HepG2 (cell line): ENCODE data around the gene SEZ6. TPM values are rescaled to one million over a fixed set of nuclear protein-coding genes. Genes with fewer than 3 reads are reported as not detected.
A peak's percentile ranks its signal among the peaks of the same experiment; 100 is the strongest.

Experiments
- ATF7 ChIP-seq, 2 experiments: fragments of 450-650 bp in 1 of 2; sonication (generic) in 1 of 2; formaldehyde crosslinking in 1 of 2; IDR thresholded peaks; 2 replicates each; pipeline versions ENCODE4 v1.4.0 to v1.6.1; 2016 to 2020; ENCODE audit warnings: antibody characterized with exemption in 1 of 2, mild to moderate bottlenecking in 1 of 2, missing genetic modification reagents in 1 of 2
- CEBPG ChIP-seq: IDR thresholded peaks from 2 replicates; pipeline ENCODE4 v1.6.1; 2016
- GPN1 ChIP-seq: sonication (generic); formaldehyde crosslinking; IDR thresholded peaks from 2 replicates; pipeline ENCODE4 v1.5.1; 2020; ENCODE audit warnings: missing genetic modification reagents, borderline replicate concordance
- JUNB ChIP-seq: sonication (generic); formaldehyde crosslinking; IDR thresholded peaks from 2 replicates; pipeline ENCODE4 v1.8.0; 2022; ENCODE audit warnings: missing genetic modification reagents, mild to moderate bottlenecking, borderline replicate concordance
- KDM5B ChIP-seq: sonication (generic); formaldehyde crosslinking; IDR thresholded peaks from 2 replicates; pipeline ENCODE4 v1.4.0; 2020; ENCODE audit warnings: missing genetic modification reagents, mild to moderate bottlenecking, borderline replicate concordance
- MYC ChIP-seq: sonication (generic); formaldehyde crosslinking; IDR thresholded peaks from 2 replicates; pipeline ENCODE4 v1.9.0; 2021; ENCODE audit warnings: missing genetic modification reagents, borderline replicate concordance
- RNF2 ChIP-seq: fragments of 450-650 bp; conservative IDR thresholded peaks from 2 replicates; pipeline ENCODE4 v1.6.1; 2016; ENCODE audit warnings: low read depth
- SOX13 ChIP-seq, 3 experiments: fragments of 450-650 bp in 1 of 3; sonication (generic) in 1 of 3; formaldehyde crosslinking in 1 of 3; IDR thresholded peaks in 2 of 3; conservative IDR thresholded peaks in 1 of 3; 2 replicates each; pipeline versions ENCODE4 v1.5.0 to v1.6.1; 2016 to 2020; ENCODE audit warnings: antibody characterized with exemption in 1 of 3, mild to moderate bottlenecking in 1 of 3, missing compliant biosample characterization in 1 of 3, missing genetic modification reagents in 1 of 3, moderate library complexity in 1 of 3
- ZBTB26 ChIP-seq: IDR thresholded peaks from 2 replicates; pipeline ENCODE4 v1.6.1; 2016; ENCODE audit warnings: missing compliant biosample characterization, missing genetic modification reagents, borderline replicate concordance
- ZNF251 ChIP-seq: sonication (generic); formaldehyde crosslinking; IDR thresholded peaks from 2 replicates; pipeline ENCODE4 v1.9.0; 2021; ENCODE audit warnings: mild to moderate bottlenecking, missing genetic modification reagents
- ZNF318 ChIP-seq: sonication (generic); formaldehyde crosslinking; IDR thresholded peaks from 2 replicates; pipeline ENCODE4 v1.4.0; 2020; ENCODE audit warnings: mild to moderate bottlenecking, missing genetic modification reagents
- ZNF670 ChIP-seq: sonication (generic); formaldehyde crosslinking; IDR thresholded peaks from 2 replicates; pipeline ENCODE4 v1.8.0; 2022; ENCODE audit warnings: mild to moderate bottlenecking, missing genetic modification reagents, borderline replicate concordance
- polyA plus RNA-seq, 8 experiments: library from polyadenylated mRNA; depleted of rRNA in 3 of 8; stranded (reverse) in 7 of 8; unstranded in 1 of 8; fragments of >200 nt; fragmentation: Illumina TruSeq in 4 of 8; extraction: Trizol in 4 of 8; gene quantifications; 2 replicates each; pipeline versions ENCODE4 v1.2.1 to v1.2.3, GENCODE V29; 2011 to 2016; ENCODE audit warnings: low read depth in 4 of 8, missing spikeins in 1 of 8, mixed read lengths in 1 of 8; ENCODE audit not compliant: insufficient read depth in 1 of 8
- total RNA-seq, 5 experiments: library from RNA; depleted of rRNA; stranded (reverse); fragments of >200 nt; fragmentation: Illumina TruSeq; extraction: Trizol; gene quantifications; 2 replicates each; pipeline ENCODE4 v1.2.3, GENCODE V29; 2016; ENCODE audit warnings: low read depth in 1 of 5
- TF ChIP-seq, protein P1 (sequence below): sonication (generic); formaldehyde crosslinking; IDR thresholded peaks from 2 replicates; pipeline ENCODE4 v1.4.0; 2020; ENCODE audit warnings: missing genetic modification reagents
- TF ChIP-seq, protein P2 (sequence below): sonication (generic); formaldehyde crosslinking; IDR thresholded peaks from 2 replicates; pipeline ENCODE4 v1.8.0; 2022; ENCODE audit warnings: missing genetic modification reagents, mild to moderate bottlenecking, moderate library complexity, borderline replicate concordance

SEZ6 gene
- total and polyA plus RNA-seq, 2 of the 13 experiments (the other 11 are each of a cell fraction or from before 2014, with no cell fraction given) = not detected

GRCh38 chr17:28951991-28952975 is 53.5 kb downstream of the SEZ6 start (continued):
- TF ChIP-seq, protein P1, sequence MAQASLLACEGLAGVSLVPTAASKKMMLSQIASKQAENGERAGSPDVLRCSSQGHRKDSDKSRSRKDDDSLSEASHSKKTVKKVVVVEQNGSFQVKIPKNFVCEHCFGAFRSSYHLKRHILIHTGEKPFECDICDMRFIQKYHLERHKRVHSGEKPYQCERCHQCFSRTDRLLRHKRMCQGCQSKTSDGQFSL (CRISPR knock-in tag) = no peak
- peak; percentile 67 for TF ChIP-seq ZNF318 (CRISPR knock-in tag)
- peak; percentile 68; the same call in 1 of the 2 replicates for TF ChIP-seq MYC
- TF ChIP-seq KDM5B (CRISPR knock-in tag) = peak; percentile 19; the same call in 1 of the 2 replicates
- no peak for TF ChIP-seq ZBTB26
- TF ChIP-seq, protein P2, sequence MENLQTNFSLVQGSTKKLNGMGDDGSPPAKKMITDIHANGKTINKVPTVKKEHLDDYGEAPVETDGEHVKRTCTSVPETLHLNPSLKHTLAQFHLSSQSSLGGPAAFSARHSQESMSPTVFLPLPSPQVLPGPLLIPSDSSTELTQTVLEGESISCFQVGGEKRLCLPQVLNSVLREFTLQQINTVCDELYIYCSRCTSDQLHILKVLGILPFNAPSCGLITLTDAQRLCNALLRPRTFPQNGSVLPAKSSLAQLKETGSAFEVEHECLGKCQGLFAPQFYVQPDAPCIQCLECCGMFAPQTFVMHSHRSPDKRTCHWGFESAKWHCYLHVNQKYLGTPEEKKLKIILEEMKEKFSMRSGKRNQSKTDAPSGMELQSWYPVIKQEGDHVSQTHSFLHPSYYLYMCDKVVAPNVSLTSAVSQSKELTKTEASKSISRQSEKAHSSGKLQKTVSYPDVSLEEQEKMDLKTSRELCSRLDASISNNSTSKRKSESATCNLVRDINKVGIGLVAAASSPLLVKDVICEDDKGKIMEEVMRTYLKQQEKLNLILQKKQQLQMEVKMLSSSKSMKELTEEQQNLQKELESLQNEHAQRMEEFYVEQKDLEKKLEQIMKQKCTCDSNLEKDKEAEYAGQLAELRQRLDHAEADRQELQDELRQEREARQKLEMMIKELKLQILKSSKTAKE (CRISPR knock-in tag) = no peak
- TF ChIP-seq CEBPG (CRISPR knock-in tag) = peak; percentile 33; the same call in 1 of the 2 replicates
- TF ChIP-seq SOX13 (IDR thresholded peaks at IDR 0.05) = no peak
- TF ChIP-seq SOX13 (CRISPR knock-in tag; conservative IDR thresholded peaks at IDR 0.05 in 1 of 2, IDR thresholded peaks at IDR 0.05 in 1 of 2) = no peak
- TF ChIP-seq GPN1 (CRISPR knock-in tag) = no peak
- TF ChIP-seq ZNF251 (CRISPR knock-in tag) = no peak
- TF ChIP-seq ATF7 (IDR thresholded peaks at IDR 0.05) = no peak
- TF ChIP-seq ATF7 (CRISPR knock-in tag; IDR thresholded peaks at IDR 0.05) = peak; percentile 72; the same call in 1 of the 2 replicates
- no peak for TF ChIP-seq RNF2
- no peak for TF ChIP-seq JUNB (CRISPR knock-in tag)
- TF ChIP-seq ZNF670 (CRISPR knock-in tag) = 0 out of 2 replicates have a peak, but pooled peaks have one; percentile 60
